Measurements from ENCODE around the gene WASF2.
"Not testable (repeated sequence)": the region's sequence is repeated elsewhere in the genome, so short reads cannot be mapped to it uniquely, and the experiment has no call there.

The WASF2 gene

GRCh38 chr1:27399251-27400025 is 90.5 kb downstream of the WASF2 start:
- no peak for DNase-seq (ENCODE audit: low read depth, low spot score)

DNA sequence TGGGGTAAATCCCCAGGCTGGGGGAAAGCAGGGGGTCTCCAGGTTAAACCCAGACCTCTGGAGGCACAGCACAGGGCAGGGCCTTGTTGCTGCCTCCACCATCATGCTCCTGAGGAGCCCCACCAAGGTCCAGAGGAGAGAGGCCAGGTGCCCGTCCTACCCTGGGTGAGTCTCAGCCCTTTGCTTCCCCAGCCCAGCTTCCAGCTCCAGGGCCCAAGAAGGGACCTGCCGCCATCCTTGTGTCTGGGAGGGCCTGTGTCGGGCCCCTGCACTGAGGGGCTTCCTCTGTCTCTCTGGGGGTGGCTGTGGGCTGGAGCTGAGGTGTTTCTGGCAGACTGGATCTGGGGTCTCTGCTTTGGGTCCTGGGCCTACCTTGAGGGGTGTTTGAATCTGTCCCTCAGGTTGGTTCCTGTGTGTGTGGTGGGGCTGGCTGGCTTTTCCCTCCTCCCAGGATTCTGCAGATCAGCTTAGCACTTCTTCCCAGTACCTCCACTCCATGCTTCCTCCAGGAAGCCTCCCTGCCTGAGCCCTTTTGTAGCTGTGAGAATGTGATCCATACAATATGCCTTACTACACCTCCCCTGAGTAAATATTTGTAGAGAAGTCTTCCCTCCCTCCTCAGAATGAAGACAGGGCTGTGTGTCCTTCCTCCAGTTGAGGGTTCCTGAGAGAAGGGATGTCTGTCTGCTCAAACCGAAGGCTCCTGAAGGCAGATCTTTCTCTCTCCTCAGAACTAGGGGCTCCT is 91.4 kb downstream of the WASF2 start:
- DNase-seq (ENCODE audit: low read depth, low spot score), result no peak

- DNase-seq (ENCODE audit: low read depth, low spot score), result no peak
Measured at GRCh38 chr1:27397749-27398148, 92.2 kb downstream of the WASF2 start.

DNA sequence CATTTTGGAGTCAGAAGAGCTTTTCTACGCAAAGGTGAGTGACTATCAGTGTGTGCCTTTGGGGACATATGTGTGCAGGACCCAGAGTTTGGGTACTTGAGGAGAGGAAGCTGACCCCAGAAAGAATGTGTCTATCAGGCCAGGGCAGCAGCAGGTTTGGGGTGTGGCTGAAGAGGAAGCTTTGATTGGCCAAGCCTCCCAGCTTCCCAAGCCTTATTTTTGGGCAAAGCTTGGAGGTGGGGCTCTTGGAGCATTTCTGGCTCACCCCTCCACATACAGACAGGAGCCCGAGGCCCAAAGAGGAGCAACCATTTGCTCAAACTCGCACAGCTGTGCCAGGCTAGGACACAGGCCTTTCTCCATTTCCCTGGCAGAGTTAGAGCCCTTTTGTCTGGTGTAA is 92.9 kb downstream of the WASF2 start:
- DNase-seq (ENCODE audit: low read depth, low spot score), result no peak

GRCh38 chr1:27395441-27396195 is 94.3 kb downstream of the WASF2 start:
- no peak for DNase-seq (ENCODE audit: low read depth, low spot score)

- no peak for DNase-seq (ENCODE audit: low read depth, low spot score)
Measured at GRCh38 chr1:27394925-27395324, 95.0 kb downstream of the WASF2 start.

- no peak for DNase-seq (ENCODE audit: low read depth, low spot score)
Measured at GRCh38 chr1:27394282-27394658, 95.7 kb downstream of the WASF2 start.

DNA sequence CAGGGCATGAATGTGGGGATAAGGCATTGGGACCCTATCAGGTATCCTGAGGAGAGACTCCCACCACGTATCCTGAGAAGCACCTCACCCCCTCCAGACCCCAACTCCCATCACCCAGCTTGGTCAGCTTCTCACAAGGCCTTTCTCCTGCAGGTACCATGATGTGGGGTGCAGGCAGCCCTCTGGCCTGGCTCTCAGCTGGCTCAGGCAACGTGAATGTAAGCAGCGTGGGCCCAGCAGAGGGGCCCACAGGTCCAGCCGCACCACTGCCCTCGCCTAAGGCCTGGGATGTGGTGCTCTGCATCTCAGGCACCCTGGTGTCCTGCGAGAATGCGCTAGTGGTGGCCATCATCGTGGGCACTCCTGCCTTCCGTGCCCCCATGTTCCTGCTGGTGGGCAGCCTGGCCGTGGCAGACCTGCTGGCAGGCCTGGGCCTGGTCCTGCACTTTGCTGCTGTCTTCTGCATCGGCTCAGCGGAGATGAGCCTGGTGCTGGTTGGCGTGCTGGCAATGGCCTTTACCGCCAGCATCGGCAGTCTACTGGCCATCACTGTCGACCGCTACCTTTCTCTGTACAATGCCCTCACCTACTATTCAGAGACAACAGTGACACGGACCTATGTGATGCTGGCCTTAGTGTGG is 96.2 kb downstream of the WASF2 start:
- no peak for DNase-seq (ENCODE audit: low read depth, low spot score)

DNA sequence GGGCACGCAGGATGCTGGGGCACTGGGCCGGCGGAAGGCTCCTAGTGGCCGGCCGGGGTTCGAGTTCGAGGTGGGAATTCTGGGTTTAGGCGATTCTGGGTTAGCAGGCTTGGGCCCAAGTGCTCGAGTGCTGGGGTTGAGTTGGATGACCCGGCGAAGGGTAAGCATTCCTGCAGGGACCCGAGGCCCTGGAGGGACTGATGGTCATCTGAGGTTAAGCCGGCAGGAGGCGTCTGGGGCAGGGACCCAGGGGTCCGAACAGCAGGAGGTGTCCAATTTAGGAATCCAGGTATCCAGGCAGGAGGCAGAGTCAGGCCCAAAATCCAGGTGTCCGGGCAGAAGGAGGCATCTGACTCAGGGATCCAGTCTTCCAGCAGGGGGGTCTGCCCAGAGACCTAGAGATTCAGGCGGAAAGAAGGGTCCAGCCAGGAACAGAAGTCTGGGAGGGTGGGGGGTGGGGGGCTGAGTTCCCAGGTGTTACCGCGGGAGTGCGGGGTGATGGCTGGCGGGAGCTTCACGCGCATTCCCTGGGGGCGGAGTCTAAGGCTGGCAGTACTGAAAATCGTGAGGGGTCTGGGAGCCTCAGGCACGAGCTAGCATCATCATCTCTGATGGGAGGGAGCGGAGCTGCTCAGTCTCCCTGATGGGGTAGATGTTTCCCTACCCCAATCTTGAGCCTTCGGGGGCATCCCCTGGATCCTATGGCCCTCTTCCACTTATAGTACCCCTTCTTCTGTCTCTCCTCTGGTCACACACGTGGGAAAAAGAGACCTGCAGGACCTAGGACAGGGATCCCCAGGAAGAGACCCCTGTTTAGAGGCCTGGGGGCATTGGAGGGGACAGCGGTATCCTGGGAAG is 97.0 kb downstream of the WASF2 start:
- no peak for DNase-seq (ENCODE audit: low read depth, low spot score)

- peak; percentile 70 for DNase-seq (ENCODE audit: low read depth, low spot score)
Measured at GRCh38 chr1:27392096-27392777, 97.7 kb downstream of the WASF2 start, which contains the start of gene GPR3. TSS of gene GPR3 (plus strand) at chr1:27392622. CDS start at chr1:27393799, 1,177 bp downstream.

GRCh38 chr1:27391511-27392095 is 98.4 kb downstream of the WASF2 start:
- no peak for DNase-seq (ENCODE audit: low read depth, low spot score)

DNA sequence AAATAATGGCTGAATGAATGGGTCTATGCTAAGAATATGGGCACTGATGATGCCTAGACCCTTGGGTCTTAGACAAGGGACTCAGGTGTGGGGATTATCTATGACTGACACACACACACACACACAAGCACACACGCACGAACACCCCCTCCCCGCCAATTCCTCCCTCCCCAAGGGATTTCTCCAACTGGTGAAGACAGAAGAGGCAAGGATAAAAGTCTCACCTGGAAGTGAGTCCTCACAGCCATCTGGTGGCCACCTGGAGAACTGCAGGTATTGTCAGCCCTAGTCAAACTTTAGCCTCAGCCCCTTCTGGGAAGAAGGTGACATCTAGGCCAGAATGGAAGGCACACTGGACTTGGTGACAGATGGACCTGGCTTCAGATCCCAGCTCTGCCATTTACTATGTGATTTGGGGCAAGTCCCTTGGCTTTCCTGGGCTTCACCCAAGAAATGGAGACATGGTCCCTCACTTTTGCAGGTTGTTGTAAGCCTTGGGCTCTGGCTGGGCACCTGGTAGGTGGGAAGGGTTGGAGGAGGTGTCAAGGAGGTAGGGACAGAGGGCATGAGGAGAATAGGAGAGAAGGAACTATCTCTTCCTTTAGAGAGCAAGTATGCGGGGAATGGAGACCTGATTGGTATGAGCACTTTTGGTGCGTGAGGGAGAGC is 101.5 kb downstream of the WASF2 start:
- DNase-seq (ENCODE audit: low read depth, low spot score), result no peak

GRCh38 chr1:27384797-27385196 is 105.2 kb downstream of the WASF2 start:
- not testable (repeated sequence) for DNase-seq (ENCODE audit: low read depth, low spot score)

DNA sequence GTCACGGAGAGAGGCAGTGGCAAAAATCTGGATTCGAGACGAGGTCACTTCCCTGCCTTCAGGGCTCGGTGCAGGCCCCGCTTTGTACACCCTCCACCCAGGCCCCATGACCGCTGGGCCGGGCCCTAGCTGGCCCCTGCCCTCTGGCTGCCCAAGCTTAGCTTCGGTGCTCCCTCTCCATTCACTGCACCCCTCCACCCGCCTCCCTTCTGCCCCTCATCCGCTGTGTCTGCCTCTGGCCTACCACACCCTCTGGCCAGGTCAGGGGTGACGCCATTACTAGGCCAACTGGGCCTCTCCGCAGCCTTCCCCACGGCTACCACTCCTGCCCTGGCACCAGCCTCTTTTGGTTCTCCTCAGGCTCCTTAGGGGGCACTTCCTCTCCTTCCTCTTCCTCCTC is 106.3 kb downstream of the WASF2 start:
- no peak for DNase-seq (ENCODE audit: low read depth, low spot score)

DNA sequence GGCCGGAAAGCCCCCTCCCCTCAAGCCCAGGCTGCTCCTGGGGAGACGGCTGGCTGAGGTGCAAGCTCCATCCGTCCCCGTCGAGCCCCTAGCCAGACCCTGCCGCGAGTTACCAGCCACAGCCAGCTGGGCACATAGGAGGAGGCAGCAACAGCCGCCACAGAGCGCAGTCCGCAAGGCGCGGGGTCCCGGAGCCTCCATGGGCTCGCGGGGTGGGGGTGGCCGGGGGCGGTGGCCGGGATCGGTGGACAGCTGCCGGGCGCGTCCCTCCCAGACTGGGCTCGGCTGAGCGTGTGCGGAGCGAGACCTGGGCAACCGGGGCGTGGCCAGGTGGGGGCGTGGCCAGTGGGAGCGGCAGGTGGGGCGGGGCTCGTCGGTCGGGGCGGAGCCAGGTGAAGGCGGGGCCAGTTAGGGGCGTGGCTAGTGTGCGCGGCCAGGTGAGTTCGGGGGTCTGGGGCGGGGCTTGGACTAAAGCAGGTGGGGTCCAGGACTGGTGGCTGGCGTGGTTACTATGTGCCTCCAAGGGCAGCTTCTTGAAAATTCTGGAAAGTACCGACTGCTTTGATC is 106.8 kb downstream of the WASF2 start, which contains the start of gene CD164L2:
Gene CD164L2, minus strand, starts transcription at position 295 of the 567 bp plus-strand sequence. Its CDS starts 94 bp downstream, at position 201.
- DNase-seq (ENCODE audit: low read depth, low spot score), result no peak

DNA sequence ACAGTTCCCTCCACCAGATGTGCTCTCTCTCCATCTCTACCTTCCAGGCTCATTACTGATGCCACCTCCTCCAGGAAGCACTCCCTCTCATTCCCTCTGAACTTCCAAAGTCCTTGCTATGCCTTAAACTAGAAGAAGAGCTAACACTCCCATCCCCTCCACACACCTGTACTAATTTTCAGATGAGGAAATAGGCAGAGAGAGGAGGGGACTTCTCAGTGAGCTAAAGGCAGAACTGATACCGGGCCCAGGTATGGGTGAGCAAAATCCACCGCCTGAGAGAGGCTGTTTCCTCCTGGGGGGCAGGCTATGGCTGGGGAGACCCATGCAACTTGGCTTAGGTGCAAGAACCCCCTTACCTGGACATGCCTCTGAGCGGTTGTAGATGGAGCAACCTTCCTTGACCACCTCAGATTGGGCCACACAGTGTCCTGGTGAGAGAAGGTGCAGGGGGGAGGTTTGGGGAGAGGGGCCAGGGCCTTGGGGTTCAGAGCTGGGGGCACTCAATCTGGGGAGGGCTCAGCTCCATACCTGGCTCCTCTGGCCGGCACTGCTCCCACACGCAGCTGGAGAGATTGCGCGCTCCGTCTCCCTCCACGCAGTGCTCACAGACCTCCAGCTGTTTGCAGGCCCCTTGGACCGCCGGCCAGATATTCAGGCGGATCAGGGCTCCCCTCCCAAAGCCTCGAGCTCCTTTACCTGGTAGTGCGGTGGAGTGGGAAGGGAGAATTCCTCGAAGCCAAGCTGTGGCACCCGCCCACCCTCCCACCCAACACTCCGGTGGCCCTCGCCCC is 107.8 kb downstream of the WASF2 start:
- no peak for DNase-seq (ENCODE audit: low read depth, low spot score)

- DNase-seq (ENCODE audit: low read depth, low spot score), result no peak
Measured at GRCh38 chr1:27380766-27381733, 108.9 kb downstream of the WASF2 start.
